Activated naive CD8-positive, alpha-beta T cell treated with anti-CD3 and anti-CD28 coated beads for 36 hours (primary cell): Measurements from ENCODE around the gene CD160. TPM values are rescaled to one million over a fixed set of nuclear protein-coding genes. Genes with fewer than 3 reads are reported as not detected.
"Not testable (repeated sequence)": the region's sequence is repeated elsewhere in the genome, so short reads cannot be mapped to it uniquely, and the experiment has no call there.

Source experiments
- DNase-seq: peaks from one replicate; pipeline ENCODE4 v3.0.0; 2021
- H3K27ac Mint-ChIP-seq: one replicate; pipeline ENCODE4 v1.8.0; 2022; ENCODE audit warnings: mild to moderate bottlenecking, moderate library complexity, mixed read lengths
- H3K27me3 Mint-ChIP-seq: one replicate; pipeline ENCODE4 v1.8.0; 2022; ENCODE audit warnings: mild to moderate bottlenecking, mixed read lengths
- H3K36me3 Mint-ChIP-seq: one replicate; pipeline ENCODE4 v1.8.0; 2021; ENCODE audit warnings: mild to moderate bottlenecking, mixed read lengths
- H3K4me1 Mint-ChIP-seq: one replicate; pipeline ENCODE4 v1.8.0; 2021; ENCODE audit warnings: mixed read lengths
- H3K4me3 Mint-ChIP-seq: one replicate; pipeline ENCODE4 v1.8.0; 2022; ENCODE audit warnings: mild to moderate bottlenecking, moderate library complexity, mixed read lengths
- H3K9me3 Mint-ChIP-seq: one replicate; pipeline ENCODE4 v1.8.0; 2022; ENCODE audit warnings: mixed read lengths
- total RNA-seq, 2 experiments: library from RNA; stranded (reverse); gene quantifications; one replicate each; pipeline ENCODE4 v1.2.3, GENCODE V29; 2021

Gene CD160
- total RNA-seq, 2 experiments from 2014 or later: 14.2 to 14.4 TPM

DNA sequence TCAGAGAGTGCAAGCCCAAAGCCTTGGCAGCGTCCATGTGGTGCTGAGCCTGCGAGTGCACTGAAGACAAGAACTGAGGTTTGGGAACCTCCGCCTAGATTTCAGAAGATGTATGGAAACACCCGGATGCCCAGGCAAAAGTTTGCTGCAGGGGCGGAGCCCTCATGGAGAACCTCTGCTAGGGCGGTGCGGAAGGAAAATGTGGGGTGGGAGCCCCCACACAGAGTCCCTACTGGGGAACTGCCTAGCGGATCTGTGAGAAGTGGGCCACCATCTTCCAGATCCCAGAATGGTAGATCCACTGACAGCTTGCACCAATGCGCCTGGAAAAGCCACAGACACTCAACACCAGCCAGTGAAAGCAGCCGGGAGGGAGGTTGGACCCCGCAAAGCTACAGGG lies 42.2 kb downstream of the CD160 start:
- Mint-ChIP-seq H3K36me3 (peaks cover 33% of the 10 kb centered on the region), H3K4me1 (peaks cover 11% of the 10 kb centered on the region)
- H3K9me3 Mint-ChIP-seq, H3K27ac Mint-ChIP-seq, H3K4me3 Mint-ChIP-seq, DNase-seq, H3K27me3 Mint-ChIP-seq: not testable (repeated sequence)

DNA sequence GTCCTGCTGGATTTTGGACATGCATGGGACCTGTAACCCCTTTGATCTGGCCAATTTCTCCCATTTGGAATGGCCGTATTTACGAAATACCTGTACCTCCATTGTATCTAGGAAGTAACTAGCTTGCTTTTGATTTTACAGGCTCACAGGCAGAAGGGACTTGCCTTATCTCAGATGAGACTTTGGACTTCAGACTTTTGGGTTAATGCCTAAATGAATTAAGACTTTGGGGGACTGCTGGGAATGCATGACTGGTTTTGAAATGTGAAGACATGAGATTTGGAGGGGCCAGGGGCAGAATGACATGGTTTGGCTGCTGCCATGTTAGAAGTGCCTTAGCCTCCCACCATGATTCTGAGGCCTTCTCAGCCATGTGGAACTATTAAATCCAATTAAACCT lies 42.7 kb downstream of the CD160 start:
- Mint-ChIP-seq H3K4me1 (peaks cover 11% of the 10 kb centered on the region), H3K36me3 (peaks cover 33% of the 10 kb centered on the region)
- DNase-seq, H3K9me3 Mint-ChIP-seq, H3K27ac Mint-ChIP-seq, H3K4me3 Mint-ChIP-seq, H3K27me3 Mint-ChIP-seq: not testable (repeated sequence)

DNA sequence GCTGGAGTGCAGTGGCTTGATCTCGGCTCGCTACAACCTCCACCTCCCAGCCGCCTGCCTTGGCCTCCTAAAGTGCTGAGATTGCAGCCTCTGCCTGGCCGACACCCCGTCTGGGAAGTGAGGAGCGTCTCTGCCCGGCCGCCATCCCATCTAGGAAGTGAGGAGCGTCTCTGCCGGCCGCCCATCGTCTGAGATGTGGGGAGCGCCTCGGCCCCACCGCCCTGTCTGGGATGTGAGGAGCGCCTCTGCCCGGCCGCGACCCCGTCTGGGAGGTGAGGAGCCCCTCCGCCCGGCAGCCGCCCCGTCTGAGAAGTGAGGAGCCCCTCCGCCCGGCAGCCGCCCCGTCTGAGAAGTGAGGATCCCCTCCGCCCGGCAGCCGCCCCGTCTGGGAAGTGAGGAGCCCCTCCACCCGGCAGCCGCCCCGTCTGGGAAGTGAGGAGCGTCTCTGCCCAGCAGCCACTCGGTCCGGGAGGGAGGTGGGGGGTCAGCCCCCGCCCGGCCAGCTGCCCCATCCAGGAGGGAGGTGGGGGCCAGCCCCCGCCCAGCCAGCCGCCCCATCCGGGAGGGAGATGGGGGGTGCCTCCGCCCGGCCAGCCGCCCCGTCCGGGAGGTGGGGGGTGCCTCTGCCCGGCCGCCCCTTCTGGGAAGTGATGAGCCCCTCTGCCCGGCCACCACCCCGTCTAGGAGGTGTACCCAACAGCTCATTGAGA lies 45.1 kb downstream of the CD160 start:
- H3K9me3 Mint-ChIP-seq, H3K4me1 Mint-ChIP-seq, H3K27me3 Mint-ChIP-seq, H3K27ac Mint-ChIP-seq, DNase-seq, H3K4me3 Mint-ChIP-seq: not testable (repeated sequence)
- H3K36me3 Mint-ChIP-seq: peaks cover 35% of the 10 kb centered on the region

DNA sequence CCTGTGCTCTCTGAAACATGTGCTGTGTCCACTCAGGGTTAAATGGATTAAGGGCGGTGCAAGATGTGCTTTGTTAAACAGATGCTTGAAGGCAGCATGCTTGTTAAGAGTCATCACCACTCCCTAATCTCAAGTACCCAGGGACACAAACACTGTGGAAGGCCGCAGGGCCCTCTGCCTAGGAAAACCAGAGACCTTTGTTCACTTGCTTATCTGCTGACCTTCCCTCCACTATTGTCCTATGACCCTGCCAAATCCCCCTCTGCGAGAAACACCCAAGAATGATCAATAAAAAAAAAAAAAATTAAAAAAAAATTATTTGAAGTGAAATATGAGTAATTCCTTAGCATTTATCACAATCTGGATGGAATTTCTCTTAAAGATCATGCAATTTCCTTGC lies 45.8 kb downstream of the CD160 start:
- not testable (repeated sequence) for H3K27me3 Mint-ChIP-seq, DNase-seq, H3K9me3 Mint-ChIP-seq, H3K4me1 Mint-ChIP-seq, H3K4me3 Mint-ChIP-seq, H3K27ac Mint-ChIP-seq
- H3K36me3 Mint-ChIP-seq: peaks cover 31% of the 10 kb centered on the region

DNA sequence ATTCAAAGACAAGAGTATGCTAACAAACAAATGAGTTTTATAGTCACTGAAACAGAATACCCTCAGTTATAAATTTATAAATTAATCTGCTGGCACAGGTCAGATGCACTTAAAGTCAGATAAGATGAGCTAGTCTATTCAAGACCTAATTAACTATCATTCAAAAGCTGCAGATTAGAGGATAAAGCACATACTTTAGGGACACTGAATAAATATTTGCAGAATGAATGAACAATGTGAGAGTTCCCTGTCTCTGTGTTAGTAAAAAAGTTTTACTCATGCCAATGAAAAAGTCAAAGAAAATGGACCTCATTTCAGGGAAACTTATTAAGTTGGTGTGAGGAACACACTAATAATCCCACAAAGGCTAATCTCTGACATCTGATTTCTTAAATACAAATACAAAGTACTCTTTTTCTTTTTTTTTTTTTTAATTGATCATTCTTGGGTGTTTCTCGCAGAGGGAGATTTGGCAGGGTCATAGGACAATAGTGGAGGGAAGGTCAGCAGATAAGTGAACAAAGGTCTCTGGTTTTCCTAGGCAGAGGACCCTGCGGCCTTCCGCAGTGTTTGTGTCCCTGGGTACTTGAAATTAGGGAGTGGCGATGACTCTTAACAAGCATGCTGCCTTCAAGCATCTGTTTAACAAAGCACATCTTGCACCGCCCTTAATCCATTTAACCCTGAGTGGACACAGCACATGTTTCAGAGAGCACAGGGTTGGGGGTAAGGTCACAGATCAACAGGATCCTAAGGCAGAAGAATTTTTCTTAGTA lies 46.5 kb downstream of the CD160 start:
- H3K27ac Mint-ChIP-seq, H3K4me3 Mint-ChIP-seq: not testable (repeated sequence)

DNA sequence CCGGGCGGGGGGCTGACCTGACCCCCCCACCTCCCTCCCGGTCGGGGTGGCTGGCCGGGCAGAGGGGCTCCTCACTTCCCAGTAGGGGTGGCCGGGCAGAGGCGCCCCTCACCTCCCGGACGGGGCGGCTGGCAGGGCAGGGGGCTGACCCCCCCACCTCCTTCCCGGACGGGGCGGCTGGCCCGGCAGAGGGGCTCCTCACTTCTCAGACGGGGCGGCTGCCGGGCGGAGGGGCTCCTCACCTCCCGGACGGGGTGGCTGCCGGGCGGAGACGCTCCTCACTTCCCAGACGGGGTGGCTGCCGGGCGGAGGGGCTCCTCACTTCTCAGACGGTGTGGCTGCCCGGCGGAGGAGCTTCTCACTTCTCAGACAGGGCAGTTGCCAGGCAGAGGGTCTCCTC lies 47.6 kb downstream of the CD160 start:
- not testable (repeated sequence) for DNase-seq, H3K4me3 Mint-ChIP-seq, H3K4me1 Mint-ChIP-seq, H3K27me3 Mint-ChIP-seq, H3K9me3 Mint-ChIP-seq, H3K27ac Mint-ChIP-seq
- peaks cover 16% of the 10 kb centered on the region for H3K36me3 Mint-ChIP-seq

More for the DNA sequence above, 46.5 kb downstream of the CD160 start:
- not testable (repeated sequence) for H3K4me1 Mint-ChIP-seq, H3K27me3 Mint-ChIP-seq, DNase-seq, H3K9me3 Mint-ChIP-seq
- peaks cover 26% of the 10 kb centered on the region for H3K36me3 Mint-ChIP-seq

DNA sequence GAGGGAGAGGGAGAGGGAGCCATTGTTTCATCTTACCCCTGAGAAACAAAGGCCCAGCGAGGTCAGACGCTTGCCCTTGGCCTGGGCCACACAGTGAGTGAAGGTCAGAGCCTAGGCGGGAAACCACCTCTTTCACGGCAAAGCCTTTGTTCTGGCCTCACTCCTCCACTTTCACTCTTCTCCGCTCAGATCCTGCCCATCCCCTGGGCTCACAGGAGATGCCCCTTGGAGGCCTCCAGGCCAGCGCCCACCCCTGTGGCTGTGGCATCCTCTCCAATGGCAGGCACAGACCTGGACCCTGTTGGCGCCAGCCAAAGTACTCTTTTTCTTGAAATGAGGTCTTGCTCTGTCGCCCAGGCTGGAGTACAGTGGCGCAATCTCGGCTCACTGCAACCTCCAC lies 48.7 kb downstream of the CD160 start:
- not testable (repeated sequence) for H3K9me3 Mint-ChIP-seq, DNase-seq, H3K27ac Mint-ChIP-seq, H3K27me3 Mint-ChIP-seq, H3K4me3 Mint-ChIP-seq
- Mint-ChIP-seq H3K4me1 (peaks cover 15% of the 10 kb centered on the region), H3K36me3 (peaks cover 15% of the 10 kb centered on the region)

DNA sequence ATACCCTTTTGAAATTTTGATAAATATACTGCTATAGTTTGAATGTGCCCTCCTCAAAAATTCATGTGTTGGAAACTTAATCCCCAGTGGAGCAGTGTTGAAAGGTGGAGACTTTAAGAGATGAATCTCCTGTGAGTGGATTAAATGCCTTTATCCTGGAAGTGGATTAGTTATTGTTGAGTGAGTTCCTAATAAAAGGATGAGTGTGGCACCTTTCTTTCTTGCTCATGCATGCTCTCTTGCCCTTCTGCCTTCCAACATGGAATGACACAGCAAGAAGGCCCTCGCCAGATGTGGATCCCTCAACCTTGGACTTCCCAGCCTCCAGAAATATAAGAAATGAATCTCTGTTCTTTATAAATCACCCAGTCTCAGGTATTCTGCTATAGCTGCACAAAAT lies 51.8 kb downstream of the CD160 start:
- no peak overlapping the region for H3K4me3 Mint-ChIP-seq
- H3K27ac Mint-ChIP-seq: no peak overlapping the region
- no peak for DNase-seq
- H3K27me3 Mint-ChIP-seq: no peaks in the 10 kb centered on the region
- no peaks in the 10 kb centered on the region for H3K9me3 Mint-ChIP-seq
- peaks cover 23% of the 10 kb centered on the region for H3K36me3 Mint-ChIP-seq
- H3K4me1 Mint-ChIP-seq: peaks cover 25% of the 10 kb centered on the region

DNA sequence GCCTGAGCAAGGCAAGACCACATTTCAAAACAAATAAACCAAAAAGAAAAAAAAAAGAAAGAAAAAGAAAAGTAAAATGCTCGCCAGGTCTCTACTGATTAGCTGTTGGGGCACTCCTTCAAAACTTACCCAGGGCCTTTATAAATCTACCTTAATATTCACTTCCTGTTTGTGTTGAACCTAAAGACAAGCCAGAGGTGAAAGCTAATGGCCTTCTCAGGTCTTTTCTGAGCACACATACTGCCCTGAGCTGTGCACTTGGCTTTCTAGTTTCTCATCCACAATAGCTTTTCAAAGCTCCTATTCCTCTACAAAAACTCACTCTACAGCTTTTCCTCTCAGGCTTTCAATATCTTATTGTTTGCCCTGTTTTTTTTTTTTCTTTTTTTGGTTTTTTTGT lies 54.1 kb downstream of the CD160 start:
- Mint-ChIP-seq H3K9me3 (no peaks in the 10 kb centered on the region), H3K4me3 (no peak overlapping the region), H3K4me1 (peaks cover 25% of the 10 kb centered on the region), H3K36me3 (peaks cover 22% of the 10 kb centered on the region), H3K27me3 (no peaks in the 10 kb centered on the region), H3K27ac (peak overlapping the region; percentile 60)
- DNase-seq: no peak

DNA sequence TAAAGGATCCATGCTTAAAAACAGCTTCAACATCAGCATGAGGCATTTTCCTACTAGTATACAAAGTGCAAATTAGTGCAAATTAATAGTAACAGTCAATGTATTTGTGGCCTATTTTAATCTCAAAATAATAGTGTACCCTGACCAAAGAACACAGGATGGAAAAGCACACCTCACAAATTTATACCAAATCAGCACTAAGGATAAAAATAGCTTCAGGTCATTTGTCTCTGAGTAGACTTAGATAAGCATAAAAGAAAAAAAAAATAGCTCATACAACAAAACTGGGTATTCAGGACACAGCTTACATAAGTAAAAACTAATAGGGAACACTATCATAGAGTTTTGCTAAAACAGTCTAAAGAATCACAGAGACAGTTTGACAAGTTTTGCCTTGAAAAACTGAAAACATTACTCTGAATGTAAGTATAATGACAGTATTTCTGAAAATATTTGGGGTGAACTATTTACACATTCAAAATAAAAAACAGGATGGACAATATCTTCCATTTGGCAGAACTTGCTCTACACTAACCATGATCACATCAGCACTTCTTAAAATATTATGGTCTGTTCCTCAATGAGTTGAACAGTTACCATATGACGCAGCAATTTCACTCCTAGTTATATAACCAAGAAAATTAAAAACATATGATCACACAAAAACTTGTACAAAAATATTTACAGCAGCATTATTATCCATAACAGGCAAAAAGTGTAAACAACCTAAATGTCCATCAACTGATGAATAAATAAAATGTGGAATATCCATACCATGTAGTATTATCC lies 58.3 kb downstream of the CD160 start:
- Mint-ChIP-seq H3K4me1 (peaks cover 20% of the 10 kb centered on the region), H3K27me3 (no peaks in the 10 kb centered on the region), H3K4me3 (no peak overlapping the region), H3K27ac (no peak overlapping the region), H3K9me3 (no peaks in the 10 kb centered on the region), H3K36me3 (peaks cover 21% of the 10 kb centered on the region)
- no peak for DNase-seq

DNA sequence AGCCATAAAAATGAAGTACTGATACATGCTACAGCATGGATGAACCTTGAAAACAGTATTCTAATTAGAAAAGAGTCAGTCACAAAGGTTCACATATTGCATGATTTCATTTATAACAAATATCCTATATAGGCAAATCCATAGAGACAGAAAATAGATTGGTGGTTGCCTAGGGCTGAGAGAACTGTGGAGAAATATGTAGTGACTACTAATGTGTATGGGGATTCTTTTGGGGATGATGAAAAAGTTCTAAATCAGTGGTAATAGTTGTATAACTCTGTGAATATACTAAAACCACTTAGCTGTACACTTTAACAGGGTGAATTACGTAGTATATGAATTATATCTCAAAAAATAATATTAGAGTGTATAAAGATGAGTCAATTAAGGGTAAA lies 58.8 kb downstream of the CD160 start:
- Mint-ChIP-seq H3K27me3 (no peaks in the 10 kb centered on the region), H3K4me3 (no peak overlapping the region), H3K36me3 (peaks cover 16% of the 10 kb centered on the region), H3K9me3 (no peaks in the 10 kb centered on the region), H3K27ac (no peak overlapping the region), H3K4me1 (peaks cover 21% of the 10 kb centered on the region)
- DNase-seq: no peak

DNA sequence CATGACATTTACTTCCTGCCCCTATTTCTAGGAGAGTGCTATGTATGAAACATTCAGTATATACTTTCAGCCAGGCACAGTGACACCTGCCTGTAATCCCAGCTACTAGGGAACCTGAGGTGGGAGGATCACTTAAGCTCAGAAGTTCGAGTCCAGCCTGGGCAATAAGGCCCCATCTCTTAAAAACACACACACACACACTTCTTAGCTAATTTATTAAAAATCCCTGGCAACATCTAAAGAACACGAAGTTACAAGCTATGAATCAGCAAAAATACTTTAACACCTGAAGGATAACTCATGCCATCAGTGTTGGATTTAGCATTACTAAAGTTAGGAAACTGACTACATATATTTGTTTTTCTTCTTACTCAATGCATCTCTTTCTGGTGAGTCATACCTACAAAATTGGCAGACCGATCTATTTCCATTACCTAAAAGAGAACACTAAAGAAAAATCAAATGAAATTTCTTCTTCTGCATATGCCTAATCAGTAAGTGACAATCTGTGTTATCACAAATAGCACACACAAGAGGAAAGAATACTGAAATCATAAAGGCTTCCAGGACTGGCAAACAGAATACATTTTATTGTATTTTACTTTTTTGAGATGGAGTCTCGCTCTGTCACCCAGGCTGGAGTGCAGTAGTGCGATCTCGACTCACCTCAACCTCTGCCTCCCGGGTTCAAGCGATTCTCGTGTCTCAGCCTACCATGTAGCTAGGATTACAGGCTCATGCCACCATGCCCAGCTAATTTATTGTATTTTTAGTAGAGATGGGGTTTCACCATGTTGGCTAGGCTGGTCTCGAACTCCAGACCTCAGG lies 63.2 kb downstream of the CD160 start:
- peaks cover 14% of the 10 kb centered on the region for H3K36me3 Mint-ChIP-seq
- DNase-seq: no peak
- no peak overlapping the region for H3K4me3 Mint-ChIP-seq
- peaks cover 35% of the 10 kb centered on the region for H3K4me1 Mint-ChIP-seq
- no peaks in the 10 kb centered on the region for H3K9me3 Mint-ChIP-seq
- no peaks in the 10 kb centered on the region for H3K27me3 Mint-ChIP-seq
- no peak overlapping the region for H3K27ac Mint-ChIP-seq

DNA sequence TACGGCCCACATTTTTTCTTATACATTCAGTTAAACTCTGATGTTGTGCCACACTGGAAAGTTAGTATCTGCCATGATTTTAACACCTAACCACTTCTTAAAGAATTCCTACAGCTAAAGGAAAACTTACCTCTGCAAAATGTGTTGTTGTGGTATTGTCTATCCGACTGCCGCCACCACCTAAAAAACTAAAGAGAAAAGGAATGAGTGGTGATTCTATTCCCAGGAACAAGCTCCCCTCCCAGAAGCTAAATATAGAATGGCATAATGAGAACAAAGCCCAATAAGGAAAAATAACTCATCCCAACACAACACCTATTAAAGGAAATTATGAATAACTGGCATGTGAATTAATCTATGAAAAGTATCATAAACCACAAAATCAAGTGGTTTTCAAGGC lies 65.1 kb downstream of the CD160 start:
- Mint-ChIP-seq H3K9me3 (no peaks in the 10 kb centered on the region), H3K27ac (no peak overlapping the region), H3K27me3 (no peaks in the 10 kb centered on the region), H3K4me3 (no peak overlapping the region), H3K4me1 (peaks cover 37% of the 10 kb centered on the region), H3K36me3 (peaks cover 22% of the 10 kb centered on the region)
- no peak for DNase-seq

DNA sequence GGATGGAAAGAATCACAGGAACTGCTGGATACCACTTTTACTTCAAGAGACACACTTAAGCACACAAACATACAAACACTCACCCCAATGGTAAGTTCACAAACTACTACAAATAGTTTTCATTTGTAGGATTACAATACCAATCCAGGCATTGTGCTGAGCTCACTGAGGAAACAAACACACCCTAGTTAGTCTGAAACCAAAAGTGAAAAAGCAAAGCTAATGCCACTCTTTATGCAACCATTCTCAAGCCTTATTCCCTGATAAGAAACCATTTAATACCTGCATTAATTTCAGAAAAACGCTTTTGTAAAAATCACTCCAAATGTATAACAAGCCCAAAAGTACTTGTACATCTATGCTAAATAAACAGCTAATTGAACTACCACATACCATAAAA lies 66.2 kb downstream of the CD160 start:
- H3K9me3 Mint-ChIP-seq: no peaks in the 10 kb centered on the region
- peak overlapping the region; percentile 72 for H3K27ac Mint-ChIP-seq
- no peak for DNase-seq
- no peaks in the 10 kb centered on the region for H3K27me3 Mint-ChIP-seq
- no peak overlapping the region for H3K4me3 Mint-ChIP-seq
- H3K4me1 Mint-ChIP-seq: peaks cover 37% of the 10 kb centered on the region
- H3K36me3 Mint-ChIP-seq: peaks cover 22% of the 10 kb centered on the region

DNA sequence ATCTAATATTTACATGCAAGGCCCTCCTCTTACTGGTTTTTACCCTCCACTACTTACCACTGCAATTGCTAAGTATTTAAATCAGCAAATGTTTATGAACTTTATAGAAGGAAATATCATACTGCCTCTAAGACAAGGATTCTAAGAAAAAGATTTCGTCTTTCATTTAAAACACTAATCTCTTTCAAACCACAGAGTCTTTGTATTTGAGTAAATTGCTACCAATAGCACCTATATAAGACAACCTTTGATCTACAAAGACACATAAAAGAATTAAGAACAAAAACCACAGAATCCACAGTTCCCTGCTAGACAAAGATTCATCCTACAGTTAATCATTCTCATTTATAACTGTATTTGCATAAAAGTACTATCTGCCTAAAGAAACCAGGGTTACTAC lies 67.0 kb downstream of the CD160 start:
- Mint-ChIP-seq H3K4me3 (no peak overlapping the region), H3K4me1 (peaks cover 34% of the 10 kb centered on the region), H3K27me3 (no peaks in the 10 kb centered on the region), H3K9me3 (no peaks in the 10 kb centered on the region), H3K36me3 (peaks cover 20% of the 10 kb centered on the region), H3K27ac (peak overlapping the region; percentile 72)
- DNase-seq: no peak
